H1 (cell line): ENCODE results near the gene CBY1. TPM values are rescaled to one million over a fixed set of nuclear protein-coding genes. Genes with fewer than 3 reads are reported as not detected.

Experiments used
- ASH2L ChIP-seq: fragments of 200-600, 300-600 bp; sonication (generic); IDR thresholded peaks from one replicate; pipeline ENCODE4 v1.7.1; 2017; ENCODE audit warnings: low read length
- BACH1 ChIP-seq: IDR thresholded peaks from 2 replicates; pipeline ENCODE4 v1.6.1; 2012; ENCODE audit warnings: low read length, improper control_type of control experiment
- BCL11A ChIP-seq, 2 experiments: IDR thresholded peaks; one replicate each; pipeline ENCODE4 v1.6.1; 2011; ENCODE audit warnings: low read depth in 2 of 2, low read length in 2 of 2, mild to moderate bottlenecking in 2 of 2
- CTBP2 ChIP-seq: IDR thresholded peaks from 2 replicates; pipeline ENCODE4 v1.7.0; 2011; ENCODE audit warnings: borderline replicate concordance, mild to moderate bottlenecking, moderate library complexity, mixed read lengths, low read length; ENCODE audit not compliant: insufficient read depth, insufficient read length
- GABPA ChIP-seq: IDR thresholded peaks from 2 replicates; pipeline ENCODE4 v1.6.1; 2011; ENCODE audit warnings: mild to moderate bottlenecking, low read length, moderate library complexity, borderline replicate concordance; ENCODE audit not compliant: insufficient read depth
- KDM1A ChIP-seq: fragments of 200-600, 300-600 bp; sonication (generic); IDR thresholded peaks from 2 replicates; pipeline ENCODE4 v1.7.1; 2016; ENCODE audit warnings: mild to moderate bottlenecking, low read length, borderline replicate concordance
- KDM5A ChIP-seq: fragments of 200-600 bp; IDR thresholded peaks from 2 replicates; pipeline ENCODE4 v1.7.1; 2012; ENCODE audit warnings: mild to moderate bottlenecking, low read length, inconsistent platforms, mixed read lengths
- NANOG ChIP-seq: IDR thresholded peaks from 2 replicates; pipeline ENCODE4 v1.6.1; 2011; ENCODE audit warnings: low read length, low read depth, mild to moderate bottlenecking, inconsistent platforms; ENCODE audit not compliant: insufficient read depth, poor library complexity, severe bottlenecking
- POLR2AphosphoS5 ChIP-seq: IDR thresholded peaks from 2 replicates; pipeline ENCODE4 v1.6.1; 2011; ENCODE audit warnings: low read depth, low read length
- POU5F1 ChIP-seq: IDR thresholded peaks from 2 replicates; pipeline ENCODE4 v1.6.1; 2011; ENCODE audit warnings: low read depth, mild to moderate bottlenecking, low read length, moderate library complexity
- RBBP5 ChIP-seq: IDR thresholded peaks from 2 replicates; pipeline ENCODE4 v1.7.1; 2012; ENCODE audit warnings: low read depth, mild to moderate bottlenecking, inconsistent platforms, low read length, moderate library complexity, borderline replicate concordance
- RFX5 ChIP-seq: IDR thresholded peaks from 2 replicates; pipeline ENCODE4 v1.6.1; 2011; ENCODE audit warnings: low read depth, low read length, improper control_type of control experiment, borderline replicate concordance
- RXRA ChIP-seq: IDR thresholded peaks from 2 replicates; pipeline ENCODE4 v1.6.1; 2011; ENCODE audit warnings: low read depth, mild to moderate bottlenecking, low read length, moderate library complexity; ENCODE audit not compliant: insufficient read depth
- SIRT6 ChIP-seq: IDR thresholded peaks from one replicate; pipeline ENCODE4 v1.7.1; 2012; ENCODE audit warnings: low read length, inconsistent platforms
- SIX5 ChIP-seq: IDR thresholded peaks from 2 replicates; pipeline ENCODE4 v1.6.1; 2011; ENCODE audit warnings: mild to moderate bottlenecking, low read depth, low read length
- SP1 ChIP-seq: IDR thresholded peaks from 2 replicates; pipeline ENCODE4 v1.6.1; 2011; ENCODE audit warnings: low read depth, low read length
- SP4 ChIP-seq: IDR thresholded peaks from 2 replicates; pipeline ENCODE4 v1.6.1; 2012; ENCODE audit warnings: low read length, inconsistent platforms
- SUZ12 ChIP-seq: fragments of 200-600 bp; sonication (generic); IDR thresholded peaks from 2 replicates; pipeline ENCODE4 v1.6.1; 2012; ENCODE audit warnings: mild to moderate bottlenecking, inconsistent platforms, low read length, moderate library complexity, mixed read lengths
- TAF1 ChIP-seq: IDR thresholded peaks from 2 replicates; pipeline ENCODE4 v1.6.1; 2011; ENCODE audit warnings: mild to moderate bottlenecking, low read depth, low read length
- TCF12 ChIP-seq: IDR thresholded peaks from 2 replicates; pipeline ENCODE4 v1.6.1; 2011; ENCODE audit warnings: low read depth, mild to moderate bottlenecking, low read length
- YY1 ChIP-seq: IDR thresholded peaks from 2 replicates; pipeline ENCODE4 v1.6.1; 2011; ENCODE audit warnings: low read depth, mild to moderate bottlenecking, low read length
- ZNF274 ChIP-seq: IDR thresholded peaks from 2 replicates; pipeline ENCODE4 v1.7.0; 2012; ENCODE audit warnings: low read length, borderline replicate concordance; ENCODE audit errors: extremely low read depth
- polyA plus RNA-seq, 7 experiments: library from polyadenylated mRNA; depleted of rRNA in 3 of 7; stranded (reverse) in 5 of 7; unstranded in 2 of 7; fragments of >200 nt in 5 of 7; fragments of 200-250 nt in 2 of 7; gene quantifications; 1 replicate in 5 of 7; 2 replicates in 1 of 7; 4 replicates in 1 of 7; pipeline versions ENCODE4 v1.2.1 to v1.2.3, GENCODE V29; 2011 to 2013; ENCODE audit warnings: missing spikeins in 2 of 7, mixed read lengths in 2 of 7
- total RNA-seq: library from RNA; stranded (reverse); fragmentation: NEBNext Ultra II Directional; extraction: Animal tissue kit (Norgen Biotek cat#: 25700); gene quantifications from 2 replicates; pipeline ENCODE4 v1.2.1, GENCODE V29; 2021
- TF ChIP-seq, protein P1 (sequence below): IDR thresholded peaks from 2 replicates; pipeline ENCODE4 v1.6.1; 2011; ENCODE audit warnings: low read depth, mild to moderate bottlenecking, low read length; ENCODE audit not compliant: insufficient read depth

The CBY1 gene
- total and polyA plus RNA-seq, 2 of the 8 experiments (the other 6 are each of a cell fraction or from before 2014, with no cell fraction given) = 23.2 to 30.2 TPM

DNA sequence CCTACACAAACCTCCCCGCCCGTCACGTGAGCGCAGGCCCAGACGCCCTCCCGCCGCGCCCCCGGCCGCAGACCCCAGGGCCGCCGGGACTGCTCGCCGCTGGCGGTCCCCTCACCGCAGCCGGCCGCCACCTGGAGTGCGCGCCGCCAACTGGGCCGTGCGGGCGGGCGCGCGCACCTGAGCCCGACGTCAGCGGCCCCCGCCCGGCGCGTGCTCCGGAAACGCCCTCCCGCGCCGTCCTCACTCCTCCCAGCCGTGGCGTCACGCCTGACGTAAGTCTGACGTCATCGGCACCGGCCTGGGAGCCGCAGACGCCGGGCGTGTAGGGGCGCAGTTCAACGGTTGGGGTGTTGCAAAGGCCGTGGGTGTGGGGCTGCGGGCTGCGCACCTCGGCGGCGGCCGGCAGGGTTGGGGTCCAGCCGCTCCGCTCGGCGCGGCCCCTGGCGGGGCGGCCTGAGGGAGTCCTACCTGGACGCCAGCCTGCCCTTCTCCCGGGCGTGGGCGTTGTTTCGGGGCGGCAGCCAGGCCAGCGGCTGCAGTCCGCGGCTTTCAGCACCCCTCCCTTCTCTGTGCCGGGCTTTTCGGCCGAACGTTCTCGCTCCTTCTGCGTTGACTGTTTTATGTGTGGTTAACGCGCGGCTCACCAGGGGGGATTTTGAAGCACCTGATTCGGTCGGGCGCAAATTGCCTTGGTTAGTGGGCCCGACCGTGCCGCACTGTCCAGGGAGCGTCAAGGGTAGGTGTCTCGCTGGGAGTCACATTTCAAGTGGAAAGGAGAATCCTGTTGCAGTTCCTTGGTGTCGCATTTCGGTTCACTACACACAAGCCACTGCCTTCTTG, 44.6 kb downstream of the CBY1 start, which contains the start of gene JOSD1 (continued):
- TF ChIP-seq NANOG (no peak), SP1 (no peak), POU5F1 (no peak), CTBP2 (peak; percentile 54), KDM5A (no peak), SUZ12 (no peak), RXRA (no peak), TCF12 (no peak), ZNF274 (no peak), BCL11A (IDR thresholded peaks at IDR 0.05; ENCODE audit: low read depth in 2 of 2, low read length in 2 of 2) (no peak), SIX5 (no peak), ASH2L (peak; percentile 80), RFX5 (no peak), YY1 (peak; percentile 23; the same call in 1 of the 2 replicates), SP4 (peak; percentile 85; the same call in 1 of the 2 replicates), RBBP5 (peak; percentile 95; the same call in 1 of the 2 replicates), TAF1 (peak; percentile 83), KDM1A (no peak), SIRT6 (no peak), GABPA (no peak), BACH1 (no peak), POLR2AphosphoS5 (peak; percentile 87)
- TF ChIP-seq, protein P1, sequence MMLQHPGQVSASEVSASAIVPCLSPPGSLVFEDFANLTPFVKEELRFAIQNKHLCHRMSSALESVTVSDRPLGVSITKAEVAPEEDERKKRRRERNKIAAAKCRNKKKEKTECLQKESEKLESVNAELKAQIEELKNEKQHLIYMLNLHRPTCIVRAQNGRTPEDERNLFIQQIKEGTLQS = no peak
